Activated CD4-positive, alpha-beta T cell treated with anti-CD3 and anti-CD28 coated beads for 36 hours (primary cell): ENCODE results near the gene C1QTNF1. TPM values are rescaled to one million over a fixed set of nuclear protein-coding genes. Genes with fewer than 3 reads are reported as not detected.

Experiments
- ATAC-seq: fragments of 200-7000 bp; cut with Tn5 transposase; one replicate; pipeline ENCODE4 v1.10.0; 2021; ENCODE audit warnings: mild to moderate bottlenecking, moderate library complexity
- CTCF ChIA-PET: fragments of 350-600 bp; sonication (Branson Sonifier 250); formaldehyde crosslinking; loops from one replicate; lab custom pipeline; 2021; ENCODE audit warnings: antibody characterized with exemption; lab: Charles Lee
- POLR2A ChIA-PET: fragments of 350-600 bp; sonication (Branson Sonifier 250); formaldehyde crosslinking; loops from one replicate; lab custom pipeline; 2021; ENCODE audit warnings: antibody characterized with exemption, inconsistent platforms; lab: Charles Lee
- DNase-seq: peaks from one replicate; pipeline ENCODE4 v3.0.0-alpha.2; 2020
- H3K27ac Mint-ChIP-seq: one replicate; pipeline ENCODE4 v1.8.0; 2021; ENCODE audit warnings: mixed read lengths
- H3K27me3 Mint-ChIP-seq: one replicate; pipeline ENCODE4 v1.8.0; 2021; ENCODE audit warnings: mixed read lengths
- H3K36me3 Mint-ChIP-seq: one replicate; pipeline ENCODE4 v1.8.0; 2021; ENCODE audit warnings: low read depth, mixed read lengths
- H3K4me1 Mint-ChIP-seq: one replicate; pipeline ENCODE4 v1.8.0; 2021; ENCODE audit warnings: mixed read lengths
- H3K4me3 Mint-ChIP-seq: one replicate; pipeline ENCODE4 v1.8.0; 2021; ENCODE audit warnings: mild to moderate bottlenecking, moderate library complexity, mixed read lengths
- H3K9me3 Mint-ChIP-seq: one replicate; pipeline ENCODE4 v1.8.0; 2021; ENCODE audit warnings: low read depth, mixed read lengths
- intact Hi-C, 2 experiments: fragments of 100-400 bp; cut with DNase I in 1 of 2; cut with micrococcal nuclease in 1 of 2; formaldehyde crosslinking; loops; one replicate each; pipeline versions ENCODE4 v1.14.2 to v1.15.1; 2022 to 2024; cut with DNase I, micrococcal nuclease
- total RNA-seq, 2 experiments: library from RNA; stranded (reverse); gene quantifications; one replicate each; pipeline ENCODE4 v1.2.3, GENCODE V29; 2021

The C1QTNF1 gene
- total RNA-seq, 2 experiments from 2014 or later, result 0.14 TPM; not detected in 1

- no peak for ATAC-seq
- peaks cover 3% of the 10 kb centered on the region for H3K9me3 Mint-ChIP-seq
- POLR2A ChIA-PET, result no interaction called here
- DNase-seq, result no peak
- peaks cover 7% of the 10 kb centered on the region for H3K27me3 Mint-ChIP-seq
- H3K27ac Mint-ChIP-seq, result no peak overlapping the region
- no peak overlapping the region for H3K4me3 Mint-ChIP-seq
- H3K4me1 Mint-ChIP-seq, result no peaks in the 10 kb centered on the region
- H3K36me3 Mint-ChIP-seq, result no peaks in the 10 kb centered on the region
- intact Hi-C loops, result loop anchor here (5.0 kb wide), 2 partner anchors 37 to 662 kb away; no protein-coding TSS in a partner anchor
- CTCF ChIA-PET, result interaction anchor here (0.6 to 2.6 kb wide), 21 partner anchors 9 to 660 kb away, joined by 3 to 19 read pairs (median 4); no protein-coding TSS in a partner anchor
Observed at GRCh38 chr17:79045001-79045729, 21.2 kb downstream of the C1QTNF1 start.

- H3K36me3 Mint-ChIP-seq, result no peaks in the 10 kb centered on the region
Observed at GRCh38 chr17:79045842-79046196, 21.9 kb downstream of the C1QTNF1 start.

GRCh38 chr17:79046197-79046915 lies 22.4 kb downstream of the C1QTNF1 start:
- POLR2A ChIA-PET, result no interaction called here
- Mint-ChIP-seq H3K36me3 (no peaks in the 10 kb centered on the region), H3K27me3 (peaks cover 7% of the 10 kb centered on the region), H3K9me3 (peaks cover 3% of the 10 kb centered on the region), H3K4me3 (no peak overlapping the region), H3K27ac (no peak overlapping the region), H3K4me1 (no peaks in the 10 kb centered on the region)
- ATAC-seq (no peak), DNase-seq (no peak)
- CTCF ChIA-PET, result interaction anchor here (0.7 to 2.6 kb wide), 14 partner anchors 12 to 1574 kb away, joined by 3 to 19 read pairs (median 4); no protein-coding TSS in a partner anchor
- intact Hi-C loops, result loop anchor here (1.0 to 5.0 kb wide), 5 partner anchors 36 to 661 kb away; no protein-coding TSS in a partner anchor

More at GRCh38 chr17:79045842-79046196, 21.9 kb downstream of the C1QTNF1 start:
- Mint-ChIP-seq H3K27ac (no peak overlapping the region), H3K9me3 (peaks cover 3% of the 10 kb centered on the region), H3K27me3 (peaks cover 7% of the 10 kb centered on the region), H3K4me3 (no peak overlapping the region), H3K4me1 (no peaks in the 10 kb centered on the region)
- POLR2A ChIA-PET, result no interaction called here
- CTCF ChIA-PET, result interaction anchor here (0.7 to 2.6 kb wide), 18 partner anchors 9 to 1574 kb away, joined by 3 to 19 read pairs (median 4); no protein-coding TSS in a partner anchor
- ATAC-seq (peak; percentile 95), DNase-seq (peak; percentile 81)
- intact Hi-C loops, result loop anchor here (1.0 to 5.0 kb wide), 5 partner anchors 36 to 661 kb away; no protein-coding TSS in a partner anchor

GRCh38 chr17:79046916-79047280 lies 22.9 kb downstream of the C1QTNF1 start:
- intact Hi-C loops, result loop anchor here (1.0 to 5.0 kb wide), 5 partner anchors 35 to 660 kb away; no protein-coding TSS in a partner anchor

GRCh38 chr17:79047291-79047920 lies 23.4 kb downstream of the C1QTNF1 start:
- POLR2A ChIA-PET, result no interaction called here
- H3K36me3 Mint-ChIP-seq, result no peaks in the 10 kb centered on the region
- no peaks in the 10 kb centered on the region for H3K4me1 Mint-ChIP-seq
- ATAC-seq (no peak), DNase-seq (no peak)
- H3K9me3 Mint-ChIP-seq, result peaks cover 3% of the 10 kb centered on the region
- no peak overlapping the region for H3K27ac Mint-ChIP-seq
- CTCF ChIA-PET, result no interaction called here
- intact Hi-C loops, result loop anchor here (5.0 kb wide), 2 partner anchors 35 to 660 kb away; no protein-coding TSS in a partner anchor
- peaks cover 9% of the 10 kb centered on the region for H3K27me3 Mint-ChIP-seq
- no peak overlapping the region for H3K4me3 Mint-ChIP-seq

More at GRCh38 chr17:79046916-79047280, 22.9 kb downstream of the C1QTNF1 start:
- H3K4me3 Mint-ChIP-seq, result no peak overlapping the region
- H3K36me3 Mint-ChIP-seq, result no peaks in the 10 kb centered on the region
- no peaks in the 10 kb centered on the region for H3K4me1 Mint-ChIP-seq
- no peak overlapping the region for H3K27ac Mint-ChIP-seq
- H3K9me3 Mint-ChIP-seq, result peaks cover 3% of the 10 kb centered on the region
- H3K27me3 Mint-ChIP-seq, result peaks cover 7% of the 10 kb centered on the region
- ChIA-PET CTCF (no interaction called here), POLR2A (no interaction called here)
- DNase-seq, result no peak
- no peak for ATAC-seq

GRCh38 chr17:79047923-79048825 lies 24.2 kb downstream of the C1QTNF1 start:
- no peak for DNase-seq
- ATAC-seq, result no peak
- Mint-ChIP-seq H3K9me3 (peaks cover under 1% of the 10 kb centered on the region), H3K4me1 (no peaks in the 10 kb centered on the region), H3K36me3 (no peaks in the 10 kb centered on the region), H3K27ac (no peak overlapping the region), H3K4me3 (no peak overlapping the region), H3K27me3 (peaks cover 9% of the 10 kb centered on the region)
- intact Hi-C loops, result loop anchor here (5.0 kb wide), 2 partner anchors 34 to 659 kb away; no protein-coding TSS in a partner anchor
- CTCF ChIA-PET, result interaction anchor here (0.5 to 1.2 kb wide), 4 partner anchors 12 to 596 kb away, joined by 3 to 4 read pairs (median 4); no protein-coding TSS in a partner anchor
- POLR2A ChIA-PET, result no interaction called here

GRCh38 chr17:79048826-79049755 lies 25.1 kb downstream of the C1QTNF1 start:
- Mint-ChIP-seq H3K4me1 (no peaks in the 10 kb centered on the region), H3K9me3 (peaks cover 4% of the 10 kb centered on the region), H3K27me3 (peaks cover 9% of the 10 kb centered on the region), H3K36me3 (peaks cover 3% of the 10 kb centered on the region), H3K27ac (no peak overlapping the region), H3K4me3 (no peak overlapping the region)
- intact Hi-C loops, result loop anchor here (5.0 kb wide), 2 partner anchors 33 to 658 kb away; no protein-coding TSS in a partner anchor
- CTCF ChIA-PET, result interaction anchor here (0.5 to 1.2 kb wide), 4 partner anchors 11 to 596 kb away, joined by 3 to 4 read pairs (median 4); no protein-coding TSS in a partner anchor
- POLR2A ChIA-PET, result interaction anchor here (0.6 kb wide), 1 partner anchor 11 kb away, joined by 3 read pairs; no protein-coding TSS in a partner anchor
- DNase-seq (no peak), ATAC-seq (no peak)

GRCh38 chr17:79049821-79050220 lies 25.9 kb downstream of the C1QTNF1 start:
- Mint-ChIP-seq H3K4me1 (no peaks in the 10 kb centered on the region), H3K27me3 (peaks cover 10% of the 10 kb centered on the region), H3K27ac (no peak overlapping the region), H3K9me3 (peaks cover 7% of the 10 kb centered on the region), H3K4me3 (no peak overlapping the region), H3K36me3 (peaks cover 3% of the 10 kb centered on the region)
- POLR2A ChIA-PET, result interaction anchor here (0.6 kb wide), 1 partner anchor 10 kb away, joined by 3 read pairs; no protein-coding TSS in a partner anchor
- intact Hi-C loops, result loop anchor here (5.0 kb wide), 2 partner anchors 32 to 657 kb away; no protein-coding TSS in a partner anchor
- CTCF ChIA-PET, result interaction anchor here (0.7 to 1.2 kb wide), 3 partner anchors 10 to 907 kb away, joined by 3 to 4 read pairs (median 3); no protein-coding TSS in a partner anchor
- no peak for ATAC-seq
- no peak for DNase-seq

GRCh38 chr17:79050551-79050950 lies 26.6 kb downstream of the C1QTNF1 start:
- DNase-seq (no peak), ATAC-seq (no peak)
- intact Hi-C loops, result no loop called here
- Mint-ChIP-seq H3K9me3 (peaks cover 7% of the 10 kb centered on the region), H3K36me3 (peaks cover 3% of the 10 kb centered on the region), H3K4me1 (no peaks in the 10 kb centered on the region), H3K27me3 (peaks cover 7% of the 10 kb centered on the region), H3K27ac (no peak overlapping the region), H3K4me3 (no peak overlapping the region)
- ChIA-PET POLR2A (no interaction called here), CTCF (interaction anchor here (0.7 kb wide), 1 partner anchor 906 kb away, joined by 3 read pairs; no protein-coding TSS in a partner anchor)
